K562 (cell line): Measurements from ENCODE around the gene CREB3L4. TPM values are rescaled to one million over a fixed set of nuclear protein-coding genes. Genes with fewer than 3 reads are reported as not detected.
A peak's percentile ranks its signal among the peaks of the same experiment; 100 is the strongest.

Experiments
- ATAC-seq: fragments of 200-7000 bp; cut with Tn5 transposase; 3 replicates; pipeline ENCODE4 v1.9.1; 2020; ENCODE audit warnings: moderate library complexity
- BruUV-seq: library from RNA; stranded (reverse); fragments of 400-500 nt; replicated peaks from 2 replicates; lab custom pipeline; 2021; lab: Mats Ljungman, UMichigan
- CTCF ChIA-PET: fragments of 300-600 bp; formaldehyde crosslinking; extraction: SDS; loops from one replicate; lab custom pipeline; 2021; ENCODE audit warnings: low intra/inter-chr PET ratio; lab: Yijun Ruan, JAX
- POLR2A ChIA-PET: fragments of 300-600, 350-650 bp; sonication (Branson Sonifier 250); formaldehyde crosslinking; extraction: SDS; loops from one replicate; lab custom pipeline; 2021; ENCODE audit warnings: antibody characterized with exemption, inconsistent platforms; lab: Yijun Ruan, JAX
- DNase-seq, 4 experiments: peaks; one replicate each; pipeline versions ENCODE4 v3.0.0 to v3.0.0-alpha.2; 2011 to 2018; ENCODE audit warnings: low spot score in 3 of 4, mixed read lengths in 3 of 4; ENCODE audit errors: extremely low read depth in 1 of 4
- FAIRE-seq: peaks from 2 replicates; lab custom pipeline; 2011; peaks lifted over from hg19 to GRCh38; lab: Jason Lieb, UNC
- H2AFZ ChIP-seq: 2 replicates; pipeline ENCODE4 v1.6.0; 2011; ENCODE audit warnings: low read depth, low read length, control low read depth, inconsistent platforms
- H3K27ac ChIP-seq: fragments of 200-600 bp; 3 replicates; pipeline ENCODE4 v1.8.0; 2011; ENCODE audit warnings: low read depth, mild to moderate bottlenecking, control low read depth, inconsistent platforms, low read length, moderate library complexity, mixed read lengths; ENCODE audit errors: extremely low read depth
- H3K27me3 ChIP-seq, 2 experiments: fragments of 300-600 bp in 1 of 2; 2 replicates in 1 of 2; 3 replicates in 1 of 2; pipeline versions ENCODE4 v1.6.0 to v1.8.0; 2011; ENCODE audit warnings: inconsistent platforms in 2 of 2, low read length in 2 of 2, mild to moderate bottlenecking in 1 of 2, mixed read lengths in 1 of 2, moderate library complexity in 1 of 2; ENCODE audit not compliant: control insufficient read depth in 2 of 2, insufficient read depth in 2 of 2
- H3K36me3 ChIP-seq: fragments of 300-600 bp; 3 replicates; pipeline ENCODE4 v1.8.0; 2011; ENCODE audit warnings: mild to moderate bottlenecking, low read length, inconsistent platforms; ENCODE audit not compliant: control insufficient read depth, insufficient read depth
- H3K4me1 ChIP-seq, 2 experiments: fragments of 200-600 bp in 1 of 2; replicated peaks in 1 of 2; 2 replicates in 1 of 2; 3 replicates in 1 of 2; pipeline versions ENCODE4 v1.5.1 to v1.8.0; 2011; ENCODE audit warnings: inconsistent platforms in 2 of 2, low read length in 2 of 2, mild to moderate bottlenecking in 1 of 2, mixed read lengths in 1 of 2, moderate library complexity in 1 of 2; ENCODE audit not compliant: control insufficient read depth in 2 of 2, insufficient read depth in 2 of 2
- H3K4me2 ChIP-seq: 2 replicates; pipeline ENCODE4 v1.6.1; 2011; ENCODE audit warnings: low read length, control low read depth, inconsistent platforms, mixed read lengths; ENCODE audit not compliant: insufficient read depth
- H3K4me3 ChIP-seq: fragments of 200-600 bp; sonication (generic), shearing (Covaris generic); 2 replicates; pipeline ENCODE4 v1.5.1; 2016; ENCODE audit warnings: control low read depth, inconsistent platforms
- H3K79me2 ChIP-seq: fragments of 200-600 bp; 3 replicates; pipeline ENCODE4 v1.8.0; 2011; ENCODE audit warnings: low read length, inconsistent platforms; ENCODE audit not compliant: control insufficient read depth, insufficient read depth
- H3K9ac ChIP-seq, 2 experiments: 2 replicates each; pipeline versions ENCODE4 v1.6.0 to v1.6.1; 2011; ENCODE audit warnings: low read depth in 2 of 2, low read length in 2 of 2, control low read depth in 1 of 2, inconsistent platforms in 1 of 2, mild to moderate bottlenecking in 1 of 2, mixed read lengths in 1 of 2; ENCODE audit not compliant: insufficient read depth in 1 of 2
- H3K9me1 ChIP-seq: one replicate; pipeline ENCODE4 v1.6.0; 2011; ENCODE audit warnings: inconsistent platforms, mild to moderate bottlenecking, low read length, moderate library complexity; ENCODE audit not compliant: control insufficient read depth, insufficient read depth
- H3K9me3 ChIP-seq: replicated peaks from 2 replicates; pipeline ENCODE4 v1.5.1; 2011; ENCODE audit warnings: low read depth, low read length, inconsistent platforms; ENCODE audit not compliant: control insufficient read depth, insufficient read depth
- H4K20me1 ChIP-seq: replicated peaks from 2 replicates; pipeline ENCODE4 v1.6.1; 2011; ENCODE audit warnings: low read length, inconsistent platforms, mixed read lengths; ENCODE audit not compliant: control insufficient read depth, insufficient read depth
- YY1 ChIP-seq, 3 experiments: IDR thresholded peaks; 2 replicates each; pipeline ENCODE4 v1.6.1; 2011; ENCODE audit warnings: low read length in 2 of 3, mild to moderate bottlenecking in 2 of 3, moderate library complexity in 2 of 3, borderline replicate concordance in 1 of 3, control low read depth in 1 of 3, low read depth in 1 of 3; ENCODE audit not compliant: insufficient read depth in 3 of 3, insufficient replicate concordance in 2 of 3, control insufficient read depth in 1 of 3, insufficient read length in 1 of 3; ENCODE audit errors: extremely low read depth in 1 of 3
- ZNF584 ChIP-seq: fragments of 200-800 bp; sonication (Bioruptor generic); IDR thresholded peaks from 2 replicates; pipeline ENCODE4 v1.6.1; 2016; ENCODE audit warnings: low read depth, mild to moderate bottlenecking, missing genetic modification characterization, missing compliant biosample characterization
- WGBS: fragments of 100-300 bp; shearing (Covaris generic); methylation state at CpG from one replicate; pipeline ENCODE4 v1.1.6; 2016; ENCODE audit warnings: low coverage, mixed read lengths; ENCODE audit not compliant: insufficient coverage; ENCODE audit errors: missing lambda C conversion rate; 5-methylcytosine and 5-hydroxymethylcytosine counted together
- in situ Hi-C: fragments of 300-500 bp; cut with MboI; formaldehyde crosslinking; loops from 4 replicates; pipeline ENCODE4 v1.15.0; 2018; ENCODE audit warnings: inconsistent platforms, mixed read lengths
- intact Hi-C: fragments of 100-400 bp; cut with micrococcal nuclease; formaldehyde crosslinking; loops from 2 replicates; pipeline ENCODE4 v1.14.2; 2022
- polyA plus RNA-seq, 8 experiments: library from polyadenylated mRNA; depleted of rRNA in 4 of 8; stranded (reverse) in 5 of 8; unstranded in 3 of 8; fragments of >200 nt; fragmentation: Nextera tagmentation in 2 of 8; fragmentation: Illumina TruSeq in 1 of 8; extraction: Ambion mirVana in 2 of 8; extraction: Trizol in 1 of 8; gene quantifications; 2 replicates each; pipeline versions ENCODE4 v1.2.1 to v1.2.3, GENCODE V29; 2011 to 2014; ENCODE audit warnings: inconsistent platforms in 1 of 8, missing spikeins in 1 of 8
- total RNA-seq, 7 experiments: library from RNA; depleted of rRNA in 6 of 7; stranded (reverse); fragments of >200 nt in 6 of 7; fragmentation: Illumina TruSeq in 2 of 7; extraction: Trizol in 2 of 7; gene quantifications; 2 replicates each; pipeline versions ENCODE4 v1.2.1 to v1.2.3, GENCODE V29; 2011 to 2021; ENCODE audit warnings: low replicate concordance in 1 of 7

CREB3L4 gene
- total and polyA plus RNA-seq, 9 of the 15 experiments (the other 6 are each of a cell fraction or from before 2014, with no cell fraction given): 9.9 to 18.6 (median 13.9) TPM

GRCh38 chr1:153929981-153930948 is 37.4 kb upstream of the CREB3L4 start:
- ATAC-seq (no peak), DNase-seq (peak in 1 of 4 experiments; percentile 23), FAIRE-seq (no peak)
- ChIA-PET POLR2A (interaction anchor here (1.0 to 1.6 kb wide), 3 partner anchors 9 to 16 kb away, joined by 3 to 8 read pairs (median 4); no protein-coding TSS in a partner anchor), CTCF (no interaction called here)
- intact Hi-C loops (no loop called here), in situ Hi-C loops (no loop called here)
- Histone ChIP-seq H4K20me1 (no peaks in the 10 kb centered on the region), H2AFZ (no peak overlapping the region), H3K9me3 (no peaks in the 10 kb centered on the region), H3K9ac (no peak overlapping the region), H3K36me3 (peaks cover 49% of the 10 kb centered on the region; the same call in 2 of the 3 replicates), H3K27me3 (no peaks in the 10 kb centered on the region), H3K4me3 (no peak overlapping the region), H3K4me1 (no peaks in the 10 kb centered on the region), H3K79me2 (no peaks in the 10 kb centered on the region), H3K4me2 (no peak overlapping the region), H3K9me1 (no peaks in the 10 kb centered on the region), H3K27ac (no peak overlapping the region)
- no TSS peak for BruUV-seq
- 86% methylated on average over 13 of the region's 14 CpGs for WGBS
- TF ChIP-seq YY1 (IDR thresholded peaks at IDR 0.05; ENCODE audit: borderline replicate concordance in 1 of 3, control insufficient read depth in 1 of 3, extremely low read depth in 1 of 3, insufficient read depth in 3 of 3, insufficient read length in 1 of 3, insufficient replicate concordance in 2 of 3, low read depth in 1 of 3, low read length in 2 of 3) (no peak), ZNF584 (CRISPR knock-in tag) (no peak)
